GM19372 (cell line): Measurements from ENCODE around the gene ERN2.
"Not testable (repeated sequence)": the region's sequence is repeated elsewhere in the genome, so short reads cannot be mapped to it uniquely, and the experiment has no call there.

Experiments used
- ATAC-seq: cut with Tn5 transposase; IDR thresholded peaks from one replicate; pipeline ENCODE4 v1.9.1; 2021; ENCODE audit warnings: mild to moderate bottlenecking, low read depth, moderate library complexity; ENCODE audit not compliant: unreplicated experiment

ERN2 gene

DNA sequence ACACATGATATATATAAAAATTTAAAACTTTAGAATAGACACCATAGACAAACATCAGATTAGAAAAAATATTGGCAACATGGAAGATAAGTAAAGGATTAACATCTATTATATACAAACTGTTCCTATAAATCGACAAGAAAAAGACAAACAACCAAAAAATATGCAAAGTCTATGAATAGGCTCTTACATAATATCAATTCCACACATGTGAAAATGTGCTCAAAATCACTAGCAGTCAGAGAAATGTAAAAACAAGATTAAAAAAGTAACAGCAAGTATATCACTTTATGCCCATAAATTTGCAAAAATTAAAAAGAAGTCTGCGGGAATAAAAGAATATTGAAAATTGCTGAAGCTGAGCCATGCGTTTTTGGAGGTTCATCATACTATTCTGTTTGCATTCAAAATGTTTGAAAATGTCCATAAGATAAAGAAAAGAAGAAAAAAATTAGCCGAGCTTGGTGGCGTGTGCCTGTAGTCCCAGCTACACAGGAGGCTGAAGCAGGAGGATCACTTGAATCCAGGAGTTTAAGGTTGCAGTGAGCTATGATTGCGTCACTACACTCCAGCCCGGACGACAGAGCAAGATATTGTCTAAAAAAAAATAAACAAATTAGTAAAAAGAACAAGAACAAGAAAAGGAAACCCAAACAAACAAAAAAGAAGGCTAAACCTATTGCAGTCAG, 11.2 kb upstream of the ERN2 start:
- no peak for ATAC-seq

DNA sequence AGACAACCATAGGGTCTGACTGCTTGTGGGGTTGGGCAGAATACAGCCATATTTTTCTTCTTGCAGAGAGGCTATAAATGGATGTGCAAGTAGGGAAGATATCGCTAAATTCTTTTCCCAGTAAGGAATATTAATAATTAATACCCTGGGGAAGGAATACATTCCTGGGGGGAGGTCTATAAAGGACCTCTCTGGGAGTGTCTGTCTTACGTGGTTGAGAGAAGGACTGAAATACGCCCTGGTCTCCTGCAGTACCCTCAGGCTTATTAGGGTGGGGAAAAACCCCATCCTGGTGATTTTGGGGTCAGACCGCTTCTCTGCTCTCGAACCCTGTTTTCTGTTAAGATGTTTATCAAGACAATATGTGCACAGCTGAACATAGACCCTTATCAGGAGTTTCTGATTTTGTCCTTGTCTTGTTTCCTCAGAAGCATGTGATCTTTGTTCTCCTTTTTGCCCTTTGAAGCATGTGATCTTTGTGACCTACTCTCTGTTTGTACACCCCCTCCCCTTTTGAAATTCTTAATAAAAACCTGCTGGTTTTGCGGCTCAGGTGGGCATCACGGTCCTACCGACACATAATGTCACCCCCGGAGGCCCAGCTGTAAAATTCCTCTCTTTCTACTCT, 9.7 kb upstream of the ERN2 start:
- not testable (repeated sequence) for ATAC-seq

DNA sequence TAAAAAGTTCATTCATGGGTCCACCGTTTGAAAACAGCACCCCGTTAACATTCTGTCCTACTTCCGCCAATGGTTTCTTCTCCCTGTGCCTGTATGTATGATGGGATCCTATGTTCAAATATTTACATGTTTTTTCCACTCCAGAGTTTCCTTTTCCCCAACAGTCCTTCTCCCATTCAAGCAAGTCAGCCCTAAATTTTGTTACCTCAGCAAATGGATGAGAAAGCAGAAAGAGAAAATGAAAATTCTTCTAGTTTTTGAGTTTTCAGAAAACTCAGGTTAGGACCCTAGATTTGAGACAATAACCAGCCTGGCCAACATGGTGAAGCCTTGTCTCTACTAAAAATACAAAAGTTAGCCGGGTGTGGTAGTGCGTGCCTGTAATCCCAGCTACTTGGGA, 3.5 kb upstream of the ERN2 start:
- no peak for ATAC-seq

DNA sequence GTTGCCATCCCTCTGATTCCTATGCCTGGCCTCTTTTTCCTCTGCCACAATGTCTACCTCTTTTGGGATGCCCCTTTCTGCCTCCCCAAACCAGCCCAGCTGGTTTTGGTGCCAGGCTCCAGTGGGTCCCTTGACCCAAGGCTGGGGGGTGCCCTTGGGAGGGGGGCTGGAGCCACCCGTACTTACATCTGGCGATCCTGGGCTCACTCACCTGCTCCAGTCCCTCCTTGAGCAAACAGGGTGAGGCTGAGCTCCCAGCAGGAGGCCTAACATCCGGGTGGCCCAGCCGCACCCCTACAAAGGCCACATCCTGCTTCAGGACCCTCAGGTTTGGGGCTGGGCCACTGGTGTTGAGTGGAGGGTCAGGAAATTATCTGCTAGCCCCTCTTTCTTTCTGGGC, 1.2 kb downstream of the ERN2 start:
- no peak for ATAC-seq

DNA sequence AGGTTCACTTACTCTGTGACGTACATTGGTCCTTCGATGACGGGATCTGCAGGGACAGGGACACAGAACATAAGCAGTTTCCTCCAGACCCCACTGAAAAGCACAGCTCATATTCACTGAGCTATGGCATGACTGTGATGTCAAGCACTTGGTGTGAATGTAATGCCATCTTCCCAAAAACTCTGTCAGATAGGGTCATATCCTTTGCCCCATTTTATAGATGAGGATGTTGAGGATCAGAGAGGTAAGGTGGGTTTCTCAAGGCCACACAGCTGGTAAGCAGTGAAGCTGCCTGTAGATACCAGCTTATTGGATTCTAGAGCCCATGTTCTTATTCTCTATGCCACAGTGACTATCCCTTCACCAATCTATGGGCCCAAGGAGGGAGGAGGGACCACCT, 2.5 kb downstream of the ERN2 start:
- ATAC-seq = no peak

DNA sequence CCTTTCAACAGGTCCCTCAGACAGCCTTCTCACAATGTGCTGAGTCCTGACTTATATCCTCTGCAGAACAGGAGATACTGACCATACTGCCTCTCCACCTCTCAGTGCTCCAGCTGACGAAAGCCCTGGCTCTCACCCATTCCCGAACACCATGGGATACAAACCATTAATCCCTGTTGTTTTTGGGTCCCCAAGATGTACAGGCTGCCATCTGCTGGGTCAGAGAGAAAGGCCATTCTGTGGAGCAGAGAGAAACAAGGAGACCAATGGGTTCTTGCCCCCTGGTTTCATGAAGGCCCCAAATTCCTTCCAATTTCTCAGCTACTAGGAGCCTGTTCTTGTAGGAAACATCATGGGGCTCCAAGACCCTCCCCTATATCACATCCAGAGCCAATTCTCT, 3.0 kb downstream of the ERN2 start:
- ATAC-seq = no peak

DNA sequence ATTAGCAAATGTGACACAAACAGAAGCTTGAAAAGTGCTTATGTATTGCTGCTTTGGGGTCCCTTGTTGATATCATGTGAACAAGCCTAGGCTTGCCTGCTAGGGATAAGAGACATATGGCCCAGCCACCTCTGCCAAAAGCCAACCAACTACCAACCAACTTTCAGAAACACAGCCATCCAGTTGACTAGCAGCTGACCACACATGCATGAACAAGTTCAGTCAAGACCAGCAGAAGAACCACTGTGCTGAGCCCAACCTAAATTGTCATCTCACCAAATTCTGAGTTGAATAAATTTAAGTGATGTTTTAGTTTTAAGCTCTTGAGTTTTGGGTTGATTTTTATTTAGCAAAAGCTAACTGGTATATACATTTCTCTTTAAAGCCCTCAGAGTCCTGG, 3.5 kb downstream of the ERN2 start:
- no peak for ATAC-seq

DNA sequence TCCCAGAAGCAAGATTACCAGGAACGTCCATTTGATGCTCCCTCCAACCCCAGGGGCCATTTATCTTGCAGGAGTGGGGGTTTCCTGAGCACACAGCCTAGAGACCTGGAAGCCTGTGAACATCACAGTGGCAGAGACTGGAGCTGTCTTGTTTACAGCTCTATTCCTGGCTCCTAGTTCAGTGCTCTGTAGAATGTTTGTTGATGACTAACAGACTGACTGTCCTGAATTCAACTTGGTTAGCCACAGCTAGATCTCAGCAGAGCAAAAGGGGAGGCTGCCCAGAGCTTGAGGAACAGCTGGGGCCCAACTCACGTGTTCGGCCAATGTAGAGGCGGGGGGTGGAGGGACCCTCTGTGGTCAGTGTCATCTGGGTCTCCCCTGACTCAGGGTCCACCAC, 6.6 kb downstream of the ERN2 start:
- no peak for ATAC-seq

DNA sequence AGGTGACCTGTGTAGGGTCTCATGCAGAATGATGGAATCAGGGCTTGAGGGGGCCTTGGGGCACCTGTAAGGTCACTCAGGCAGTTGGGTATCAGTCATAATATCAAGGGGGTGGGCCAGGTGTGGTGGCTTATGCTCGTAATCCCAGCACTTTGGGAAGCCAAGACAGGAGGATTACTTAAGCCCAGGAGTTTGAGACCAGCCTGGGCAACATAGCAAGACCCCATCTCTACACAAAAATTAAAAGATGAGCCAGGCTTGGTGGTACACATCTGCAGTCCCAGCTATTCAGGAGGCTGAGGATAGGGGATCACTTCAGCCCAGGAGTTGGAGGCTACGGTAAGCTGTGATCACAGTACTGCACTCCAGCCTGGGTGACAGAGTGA, 7.5 kb downstream of the ERN2 start:
- ATAC-seq = no peak

DNA sequence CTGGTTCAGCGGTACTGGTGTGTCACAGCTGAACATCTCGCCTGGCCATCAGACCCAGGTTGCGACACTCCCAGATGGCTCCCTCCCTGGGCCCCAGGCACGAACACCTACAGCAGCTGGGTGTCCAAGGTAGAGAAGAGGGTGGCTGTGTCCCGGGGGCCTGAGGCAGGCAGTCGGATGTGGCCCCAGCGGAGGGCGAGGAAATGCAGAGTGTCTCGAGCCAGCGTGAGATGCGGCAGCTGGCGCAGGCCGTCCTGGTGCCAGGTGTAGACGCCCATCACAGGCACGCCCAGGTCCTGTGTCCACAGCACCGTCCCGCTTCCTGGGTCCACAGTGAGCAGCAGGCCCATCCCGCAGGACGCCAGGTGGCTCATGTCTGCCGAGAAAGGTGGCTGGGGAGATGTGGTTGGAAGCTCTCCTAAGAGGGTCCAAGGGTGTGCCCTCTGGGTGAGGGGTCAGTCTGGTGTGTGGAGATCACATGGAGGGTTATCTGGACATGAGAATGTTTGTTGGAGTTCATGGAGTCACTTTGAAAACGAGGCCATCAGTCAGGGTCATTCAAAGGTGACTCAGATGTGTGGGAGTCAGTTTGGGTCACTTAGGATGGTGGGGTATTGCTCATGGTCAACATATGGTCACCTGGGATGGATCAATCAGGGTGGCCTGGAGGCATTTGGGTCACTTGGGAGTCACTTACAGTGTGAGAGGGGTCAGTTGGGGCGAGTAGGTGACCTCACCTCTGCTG, 8.1 kb downstream of the ERN2 start:
- no peak for ATAC-seq

DNA sequence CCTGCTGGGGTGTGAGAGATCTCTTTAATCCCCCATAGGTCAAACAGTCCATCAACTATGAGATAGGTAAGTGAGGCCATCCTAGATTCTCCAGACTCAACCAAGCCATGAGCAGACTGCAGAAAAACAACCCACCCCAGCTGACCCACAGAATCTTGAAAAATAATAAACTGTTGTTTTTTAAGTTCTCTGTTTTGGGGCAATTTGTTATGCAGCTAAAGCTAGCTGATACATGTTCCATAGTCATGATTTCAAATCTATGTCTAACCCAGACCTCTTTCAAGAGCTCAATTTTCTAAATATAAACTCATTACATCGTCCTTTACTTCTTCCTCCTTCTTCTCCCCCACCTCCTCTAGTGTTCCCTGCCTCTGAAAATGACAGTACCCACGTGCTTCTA, 10.1 kb downstream of the ERN2 start:
- no peak for ATAC-seq

DNA sequence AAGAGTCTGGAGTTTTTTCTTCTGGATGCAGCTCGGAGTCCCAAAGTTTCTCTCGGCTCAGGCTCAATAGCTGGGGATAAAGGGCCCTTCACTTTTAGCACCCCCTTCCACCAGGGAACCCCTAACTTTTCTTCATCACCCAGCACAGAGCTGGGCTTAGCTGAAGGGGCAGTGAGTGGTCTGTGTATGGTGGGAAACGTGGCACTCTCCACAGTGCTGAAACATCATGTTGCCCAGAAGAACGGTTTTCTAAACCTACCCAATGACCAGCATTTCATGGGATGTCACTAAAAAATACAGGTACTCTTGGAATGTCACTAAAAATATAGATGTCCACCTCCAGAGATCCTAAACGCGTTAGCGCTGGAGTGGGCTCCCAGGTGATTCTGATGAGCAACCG, 12.0 kb downstream of the ERN2 start:
- no peak for ATAC-seq

DNA sequence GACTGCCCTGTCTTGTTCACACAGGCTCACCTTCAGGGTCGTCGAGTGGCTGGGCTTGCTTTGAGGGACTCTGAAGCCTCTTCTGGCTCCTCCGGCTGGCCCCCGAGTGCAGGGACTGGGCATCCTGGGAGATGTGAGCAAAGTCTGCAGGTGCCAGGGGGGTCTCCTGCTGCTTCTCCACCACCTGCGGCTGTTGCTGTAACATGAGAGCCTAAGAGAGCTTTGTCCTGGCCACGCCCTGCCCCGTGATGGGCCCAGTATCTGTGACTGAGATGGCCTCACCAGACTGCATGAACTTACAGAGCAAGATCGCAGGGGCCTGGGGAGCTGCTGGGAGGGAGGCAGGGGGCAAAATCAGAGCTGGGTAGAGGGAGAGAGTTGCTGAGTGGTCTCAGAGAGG, 12.5 kb downstream of the ERN2 start:
- ATAC-seq = no peak

DNA sequence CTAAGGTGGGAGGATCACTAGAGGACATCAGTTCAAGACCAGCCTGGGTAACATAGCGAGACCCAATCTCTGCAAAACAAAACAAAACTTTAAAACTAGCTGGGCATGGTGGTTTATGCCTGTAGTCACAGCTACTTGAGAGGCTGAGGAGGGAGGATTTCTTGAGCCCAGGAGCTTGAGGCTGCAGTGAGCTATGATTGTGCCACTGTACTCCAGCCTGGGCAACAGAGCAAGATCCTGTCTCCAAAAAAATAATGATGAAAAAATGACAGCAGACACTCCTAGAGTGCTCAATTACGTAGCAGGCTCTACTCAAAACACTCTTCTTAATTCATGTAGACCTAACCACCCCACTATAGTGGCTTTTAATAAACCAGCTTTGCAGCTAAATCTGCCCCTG, 12.9 kb downstream of the ERN2 start:
- no peak for ATAC-seq

DNA sequence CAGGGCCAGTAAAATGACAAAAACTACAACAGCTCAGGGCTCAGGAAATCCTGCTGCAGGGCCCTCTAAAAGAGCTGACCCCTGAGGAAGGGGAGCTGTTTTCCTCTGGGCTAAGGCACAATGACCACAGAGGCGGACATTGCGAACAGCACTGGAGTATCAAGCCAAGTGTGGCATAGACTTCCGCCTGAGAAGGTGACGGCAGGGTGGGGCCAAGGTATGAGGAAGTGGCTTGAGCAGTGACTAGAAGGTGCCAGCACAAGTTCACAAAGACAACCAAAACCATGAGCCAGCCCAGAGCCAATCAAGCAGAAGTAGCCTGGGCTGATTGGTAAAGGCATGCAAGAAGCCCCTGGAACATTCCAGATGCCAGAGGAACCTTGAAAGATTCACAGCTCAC, 13.9 kb downstream of the ERN2 start:
- ATAC-seq = no peak

DNA sequence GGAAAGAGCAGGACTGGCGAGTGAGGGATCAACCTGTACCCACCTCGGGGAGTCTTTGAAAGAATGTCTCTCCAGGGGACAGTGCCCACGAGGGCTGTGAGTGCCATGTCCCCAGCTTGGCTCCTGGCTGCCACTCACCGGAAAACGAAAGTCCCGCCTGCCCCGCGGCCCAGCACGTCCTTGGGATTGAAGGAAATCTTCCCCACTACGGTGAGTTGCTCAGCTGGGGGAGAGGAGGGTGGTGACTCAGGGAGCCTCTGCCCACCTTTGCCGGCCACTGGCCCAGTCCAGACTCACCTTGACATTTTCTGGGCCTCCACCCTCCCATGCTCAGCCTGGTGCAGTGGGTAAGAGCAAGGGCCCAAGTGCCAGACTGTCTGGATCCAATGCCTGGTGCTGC, 17.3 kb downstream of the ERN2 start:
- no peak for ATAC-seq

DNA sequence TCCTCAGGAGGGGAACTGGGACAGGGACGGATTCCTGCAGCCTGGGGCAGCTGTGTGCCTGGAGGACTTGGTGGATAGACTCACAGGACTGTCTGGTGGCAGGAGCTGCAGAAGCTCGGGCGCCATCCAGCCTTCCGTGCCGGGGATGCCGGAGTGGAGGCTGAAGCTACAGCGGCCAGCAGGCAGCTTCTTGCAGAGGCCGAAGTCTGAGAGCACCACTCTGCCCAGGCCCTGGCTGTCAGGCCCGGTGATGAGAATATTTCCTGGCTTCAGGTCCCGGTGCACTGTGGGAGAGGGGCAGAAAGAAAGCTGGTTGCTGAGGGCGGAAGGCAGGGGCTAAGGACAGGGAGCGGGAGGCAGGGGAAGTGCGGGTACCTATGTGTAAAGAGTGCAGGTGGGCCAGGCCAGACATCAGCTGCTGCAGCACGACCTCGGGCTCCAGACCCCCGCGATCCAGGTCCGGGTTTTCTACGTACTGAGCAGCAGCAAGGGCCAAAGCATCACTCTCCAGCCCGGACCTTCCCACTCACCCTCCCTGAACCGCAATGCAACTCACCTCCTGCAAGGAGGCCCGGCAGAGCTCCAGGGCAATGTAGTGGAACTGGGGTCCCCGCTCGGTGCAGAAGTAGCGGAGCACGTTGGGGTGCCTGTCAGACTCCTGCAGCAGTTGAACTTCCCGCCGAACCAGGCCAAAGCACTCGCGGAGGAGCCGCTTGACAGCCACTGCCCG, 18.2 kb downstream of the ERN2 start:
- ATAC-seq = no peak

DNA sequence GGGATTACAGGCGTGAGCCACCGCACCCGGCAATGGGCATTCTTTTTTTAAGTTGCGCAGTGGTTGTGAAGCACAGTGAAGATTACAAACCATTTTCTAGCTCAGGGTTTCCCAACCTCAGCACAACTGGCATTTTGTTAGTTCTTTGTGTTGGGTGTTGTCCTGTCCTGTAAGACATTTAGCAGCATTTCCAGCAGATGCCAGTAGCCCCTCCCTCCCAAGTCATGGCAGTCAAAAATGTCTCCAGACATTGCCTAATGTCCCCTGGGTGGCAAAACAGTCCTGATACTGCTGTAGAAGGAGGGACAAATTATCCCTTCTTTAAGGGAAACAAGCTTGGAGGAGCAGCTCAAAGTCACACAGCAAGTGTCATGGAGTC, 18.8 kb downstream of the ERN2 start:
- no peak for ATAC-seq

DNA sequence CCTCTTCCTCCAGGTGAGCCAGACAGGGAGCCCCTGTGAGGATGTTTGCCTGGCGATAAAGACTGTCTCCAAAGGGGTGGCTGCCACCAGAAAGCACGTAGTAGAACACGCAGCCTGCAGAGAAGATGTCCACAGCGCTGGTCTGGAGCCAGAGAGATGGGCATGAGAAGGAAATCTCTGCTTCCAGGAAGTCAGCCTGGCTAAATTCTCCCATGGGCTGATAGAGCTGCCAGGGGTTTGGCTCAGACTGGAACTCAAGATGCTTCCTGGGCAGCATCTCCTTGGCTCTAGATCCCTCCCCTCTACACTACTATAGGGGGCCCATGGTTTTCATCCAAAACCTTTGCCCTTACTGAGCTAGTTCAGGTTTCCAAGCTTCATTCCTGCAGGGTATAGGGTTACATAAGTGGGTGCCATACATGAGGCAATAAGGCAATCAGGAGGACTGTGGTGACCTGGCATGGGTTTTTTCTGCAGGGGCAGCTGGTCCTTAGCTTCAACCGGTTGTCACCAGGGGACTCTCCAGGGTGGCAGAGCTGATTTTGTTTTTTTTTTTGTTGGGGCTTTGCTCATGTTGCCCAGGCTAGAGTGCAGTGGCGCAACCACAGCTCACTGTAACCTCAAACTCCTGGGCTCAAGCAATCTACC, 20.7 kb downstream of the ERN2 start:
- ATAC-seq = no peak

DNA sequence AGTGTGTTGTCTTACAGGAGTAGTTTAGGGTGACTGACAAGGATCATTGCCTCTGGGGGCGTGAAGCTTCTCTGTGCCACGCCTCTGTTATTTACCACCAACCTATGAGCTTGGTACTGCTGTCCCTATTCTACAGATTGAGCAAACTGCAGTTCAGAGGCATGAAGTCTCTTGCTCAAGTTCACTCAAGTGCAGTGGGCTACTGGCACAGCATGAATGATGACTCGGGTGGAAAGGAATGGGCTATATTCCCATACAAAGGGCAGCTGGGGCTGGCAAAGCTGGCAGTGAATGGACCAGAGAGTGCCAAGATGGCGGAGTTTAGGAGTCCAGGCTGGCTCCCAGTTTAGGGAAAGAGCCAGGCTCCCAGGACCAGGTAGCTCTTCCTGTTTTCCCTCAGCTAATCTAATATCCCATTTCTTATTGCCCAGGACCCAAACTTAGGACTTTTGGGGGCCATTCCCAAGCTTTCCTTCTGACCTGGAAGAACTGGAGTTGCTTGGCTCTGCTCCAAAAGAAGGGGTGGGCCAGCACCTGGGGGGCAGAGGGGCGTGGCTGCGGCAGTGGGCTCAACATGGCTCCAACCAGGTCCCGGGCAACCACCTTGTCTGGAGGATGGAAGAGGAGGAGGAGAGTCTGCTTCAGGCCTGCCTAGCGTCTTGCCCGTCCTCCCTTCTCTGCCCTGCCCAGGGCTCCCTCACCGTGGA, 21.4 kb downstream of the ERN2 start:
- no peak for ATAC-seq
